Inferior parietal cortex (tissue), 1 donor: Measurements from ENCODE around the gene GRM8.

Source experiments
- DNase-seq: peaks from one replicate; pipeline ENCODE4 v3.0.0-alpha.2; 2016; ENCODE audit errors: extremely low spot score

Gene GRM8

DNA sequence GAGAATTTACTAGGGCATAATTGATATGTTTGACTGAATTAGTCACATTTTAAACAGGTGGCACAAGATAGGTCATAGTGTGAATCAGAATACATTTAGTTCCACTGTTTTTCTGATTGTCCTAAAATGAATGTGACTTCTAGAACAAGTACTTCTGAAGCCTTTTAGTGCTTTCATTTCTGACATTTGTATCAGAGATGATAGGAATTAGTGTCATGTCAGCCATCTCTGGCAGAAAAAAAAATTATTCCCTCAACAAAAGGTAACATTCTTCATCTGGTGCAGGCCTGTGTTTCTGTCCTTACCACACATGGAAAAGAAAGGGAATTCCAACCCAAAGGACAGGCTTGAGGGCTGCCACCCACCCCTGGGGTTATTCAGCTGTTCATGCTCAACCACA lies 21.3 kb downstream of the GRM8 start:
- DNase-seq: no peak

DNA sequence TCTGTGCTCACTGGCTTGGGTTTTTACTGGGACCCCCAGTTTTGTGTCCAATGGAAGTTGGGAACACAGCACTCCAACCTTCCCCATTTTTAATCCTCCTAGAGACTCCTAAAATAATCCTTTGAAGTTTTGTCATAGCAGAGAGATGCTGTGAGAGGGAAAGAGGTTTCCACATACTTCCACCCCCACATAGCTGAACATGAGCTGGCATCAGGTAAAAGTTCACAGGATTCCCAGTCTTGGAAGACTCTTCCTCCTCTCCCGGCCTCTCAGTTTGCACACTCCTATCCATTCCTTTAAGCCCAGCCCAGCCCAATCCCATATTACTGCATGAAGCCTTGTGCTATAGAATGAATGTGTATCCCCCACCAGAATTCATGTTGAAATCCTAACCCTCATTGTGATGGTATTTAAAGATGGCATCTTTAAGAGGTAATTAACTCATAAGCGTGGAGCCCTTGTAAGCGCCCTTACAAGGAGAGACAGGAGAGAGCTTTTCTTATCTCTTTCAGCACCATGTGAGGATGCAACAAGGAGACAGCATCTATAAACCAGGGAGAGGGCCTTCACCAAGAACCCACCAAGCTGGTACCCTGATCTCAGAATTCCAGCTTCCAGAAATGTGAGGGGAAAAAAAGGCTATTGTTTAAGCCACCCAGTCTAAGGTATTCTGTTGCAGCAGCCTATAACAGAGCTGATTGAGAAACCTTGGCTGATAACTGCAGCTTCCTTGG lies 22.4 kb downstream of the GRM8 start:
- no peak for DNase-seq

- no peak for DNase-seq
Observed at GRCh38 chr7:127226685-127227374, 25.9 kb downstream of the GRM8 start.

DNA sequence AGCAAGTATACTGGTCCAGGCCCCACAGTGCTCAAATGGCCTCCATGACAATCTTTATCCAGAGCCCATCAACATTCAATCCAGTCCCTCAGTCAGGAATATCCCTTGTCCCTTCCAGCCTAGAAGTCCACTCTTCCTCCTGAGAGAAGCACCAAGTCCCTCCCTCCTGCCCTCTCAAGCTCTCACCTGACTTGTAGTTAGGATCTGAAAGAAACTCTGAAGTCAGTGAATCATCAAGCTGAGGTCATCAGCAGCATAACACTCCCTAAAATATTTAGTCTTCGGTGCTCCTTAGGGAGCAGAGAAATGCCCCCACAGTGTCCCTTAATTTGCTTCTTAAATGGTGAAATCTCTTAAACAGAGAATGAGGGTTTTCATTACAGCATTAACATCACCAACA lies 31.0 kb downstream of the GRM8 start:
- no peak for DNase-seq

DNA sequence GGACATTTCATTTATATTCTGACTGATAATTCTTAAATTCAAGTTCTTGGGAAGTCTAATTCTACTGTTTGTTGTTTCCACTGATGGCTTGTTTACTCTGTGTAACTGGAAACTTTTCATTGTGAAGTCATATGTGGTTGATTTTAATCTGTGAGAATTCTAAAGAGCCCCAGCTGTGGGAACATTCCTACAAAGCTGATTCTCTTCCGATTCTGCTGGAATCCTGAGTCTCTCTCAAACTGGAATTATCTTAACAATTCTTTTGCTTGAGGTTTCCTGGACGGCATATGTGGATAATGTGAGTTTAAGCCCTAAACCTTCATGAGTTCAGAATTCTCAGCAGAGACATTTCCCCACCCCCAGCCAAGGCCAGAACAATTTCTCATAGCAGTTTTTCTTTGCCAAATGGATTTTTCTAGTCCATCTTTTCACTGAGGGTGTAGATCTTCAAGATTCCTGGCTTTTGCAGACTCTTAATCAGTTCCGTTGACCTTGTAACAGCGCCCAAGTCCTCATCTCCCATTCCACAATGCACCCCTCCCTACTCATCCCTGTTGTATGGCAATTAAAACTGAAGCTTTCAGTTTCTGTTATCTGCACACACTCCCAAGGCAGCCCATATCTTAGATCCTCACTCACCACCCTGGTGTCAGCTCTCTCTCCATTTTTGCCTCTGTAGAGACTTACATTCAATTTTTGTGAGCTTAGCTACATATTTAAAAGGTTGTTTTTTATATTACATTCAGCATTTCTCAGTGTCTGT lies 37.6 kb downstream of the GRM8 start:
- DNase-seq: no peak

DNA sequence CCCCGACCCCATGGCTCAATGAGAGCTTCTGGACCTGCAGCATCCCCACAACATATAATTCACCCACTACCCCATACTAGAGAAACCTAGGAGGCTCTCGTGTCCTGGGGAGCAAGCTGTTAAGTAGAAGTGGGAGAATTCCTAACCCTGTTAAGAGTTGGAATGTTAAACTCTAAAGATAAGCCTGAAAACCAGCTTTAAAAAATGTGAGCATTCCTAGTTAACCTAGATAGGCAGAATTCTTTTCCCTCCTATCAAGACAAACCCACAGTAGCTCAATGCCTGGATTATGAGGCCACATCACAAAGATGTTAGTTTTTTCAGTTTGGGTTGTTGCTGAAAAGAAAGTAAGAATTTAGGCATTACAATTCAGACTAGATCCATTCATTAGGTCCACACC lies 42.9 kb downstream of the GRM8 start:
- DNase-seq: no peak

GRCh38 chr7:127208860-127209259 lies 43.9 kb downstream of the GRM8 start:
- DNase-seq: no peak

DNA sequence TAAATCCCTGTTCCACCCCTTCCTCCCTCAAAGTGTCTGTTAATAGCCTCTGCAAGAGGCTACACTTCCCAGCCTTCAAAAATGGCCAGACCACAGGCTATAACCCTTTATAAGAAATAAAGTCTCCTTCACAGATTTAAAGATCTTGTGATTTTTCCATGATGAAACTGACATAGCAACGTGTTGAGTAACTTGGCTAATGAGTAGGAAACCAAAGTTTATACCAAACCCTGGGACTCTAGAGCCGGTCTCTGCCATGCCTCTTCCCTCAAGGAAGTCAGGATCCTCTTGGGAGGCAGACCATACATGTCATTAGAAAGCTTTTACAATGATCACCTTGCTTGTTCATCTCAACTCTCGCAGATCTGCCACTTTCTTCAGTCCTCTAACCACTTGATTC lies 44.4 kb downstream of the GRM8 start:
- DNase-seq: no peak

DNA sequence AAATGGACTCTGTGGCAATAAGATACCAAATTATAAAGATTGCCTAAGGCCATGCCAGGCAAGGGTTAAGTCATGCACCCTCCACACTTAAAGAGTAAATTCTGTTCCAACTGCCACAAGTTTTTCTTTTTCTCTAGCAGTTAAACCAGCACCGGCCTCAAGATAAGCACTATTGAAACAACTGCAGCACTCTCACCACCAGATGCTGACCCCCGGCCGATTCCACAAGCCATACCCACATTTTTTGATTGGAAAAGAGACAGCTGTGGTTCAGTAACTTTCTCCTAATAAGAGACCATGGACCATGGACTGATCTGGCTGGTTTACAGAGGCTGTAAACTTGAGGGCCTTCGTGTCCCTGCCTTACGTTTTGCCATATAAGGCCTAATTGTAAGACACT lies 44.9 kb downstream of the GRM8 start:
- DNase-seq: no peak

GRCh38 chr7:127207230-127207629 lies 45.5 kb downstream of the GRM8 start:
- no peak for DNase-seq

GRCh38 chr7:127194571-127194970 lies 58.2 kb downstream of the GRM8 start:
- DNase-seq: no peak

GRCh38 chr7:127189886-127190285 lies 62.9 kb downstream of the GRM8 start:
- DNase-seq: peak; percentile 20

- peak; percentile 26 for DNase-seq
Observed at GRCh38 chr7:127189074-127189473, 63.7 kb downstream of the GRM8 start.

DNA sequence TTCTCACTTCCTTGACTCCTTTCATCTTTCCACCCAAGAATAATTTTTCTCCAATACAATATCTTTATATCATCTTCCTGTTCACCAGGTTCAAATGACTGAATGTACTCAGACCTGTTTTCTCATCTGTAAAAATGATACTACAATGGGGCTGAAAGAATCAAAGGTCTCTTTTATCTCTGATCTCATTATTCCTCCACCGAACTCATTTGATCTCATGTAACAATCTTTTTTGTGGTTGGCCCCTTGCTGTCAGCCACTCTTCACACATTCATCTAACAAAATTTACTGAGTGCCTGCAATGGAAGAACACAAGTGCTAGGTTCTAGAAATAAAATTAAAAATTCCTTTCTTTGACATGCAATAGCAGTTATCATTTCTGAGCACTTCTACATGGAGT lies 65.0 kb downstream of the GRM8 start:
- DNase-seq: no peak

DNA sequence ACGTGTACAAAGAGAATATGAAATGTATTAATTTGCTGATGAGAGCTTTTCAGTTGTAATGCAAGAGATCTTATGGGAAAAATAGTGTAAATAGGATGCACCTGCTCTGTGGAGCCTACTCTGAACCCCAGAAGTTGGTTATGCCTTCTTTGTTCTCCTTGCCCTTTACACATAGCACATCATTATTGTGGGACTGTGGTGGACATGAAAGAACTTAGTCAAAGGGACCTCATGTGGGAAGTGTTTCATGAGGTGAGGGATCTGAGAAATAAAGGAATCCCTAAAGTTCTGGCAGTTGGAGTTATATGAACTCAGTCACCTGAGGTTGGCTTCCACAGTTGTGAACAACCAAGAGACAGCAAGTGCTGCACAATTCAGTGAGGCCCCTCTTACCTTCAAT lies 66.1 kb downstream of the GRM8 start:
- DNase-seq: no peak

DNA sequence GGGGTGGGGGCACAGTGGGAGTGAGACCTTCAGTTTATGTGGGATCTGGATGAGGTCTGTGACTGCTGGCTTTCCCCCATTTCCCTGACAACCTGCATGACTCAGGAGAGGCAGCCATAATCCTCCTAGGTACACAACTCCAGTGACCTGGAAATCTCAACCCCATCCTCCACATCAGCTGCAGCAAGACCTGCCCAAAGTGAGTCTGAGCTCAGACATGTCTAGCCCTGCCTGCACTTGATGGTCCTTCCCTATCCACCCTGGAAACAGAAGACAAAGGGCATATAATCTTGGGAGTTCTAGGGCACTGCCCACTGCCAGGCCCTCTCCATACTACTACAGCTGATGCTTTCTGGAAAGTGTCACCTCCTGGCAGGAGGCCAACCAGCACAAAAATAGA lies 75.6 kb downstream of the GRM8 start:
- no peak for DNase-seq

- DNase-seq: no peak
Observed at GRCh38 chr7:127162366-127162765, 90.4 kb downstream of the GRM8 start.

GRCh38 chr7:127158659-127159058 lies 94.1 kb downstream of the GRM8 start:
- no peak for DNase-seq

GRCh38 chr7:127154958-127155357 lies 97.8 kb downstream of the GRM8 start:
- no peak for DNase-seq

DNA sequence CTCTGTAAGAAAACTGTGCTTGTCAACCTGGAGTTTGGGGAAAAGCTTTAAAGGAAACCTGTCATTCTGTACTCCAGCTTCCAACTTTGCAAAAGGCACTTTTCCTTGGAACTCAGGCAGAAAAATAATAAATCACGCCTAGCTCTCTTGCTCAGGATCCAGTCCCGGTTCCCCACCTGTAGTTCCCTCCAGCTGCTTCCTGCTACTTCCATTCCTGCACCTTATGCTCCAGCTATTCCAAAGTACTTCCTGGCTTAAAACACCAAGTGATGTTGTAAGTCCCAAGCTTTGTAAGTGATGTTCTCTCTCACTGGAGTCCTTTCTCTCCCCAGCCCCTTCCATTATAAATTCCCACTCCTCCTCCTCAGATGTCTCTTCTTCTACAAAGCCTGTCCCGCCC lies 98.6 kb downstream of the GRM8 start:
- no peak for DNase-seq

DNA sequence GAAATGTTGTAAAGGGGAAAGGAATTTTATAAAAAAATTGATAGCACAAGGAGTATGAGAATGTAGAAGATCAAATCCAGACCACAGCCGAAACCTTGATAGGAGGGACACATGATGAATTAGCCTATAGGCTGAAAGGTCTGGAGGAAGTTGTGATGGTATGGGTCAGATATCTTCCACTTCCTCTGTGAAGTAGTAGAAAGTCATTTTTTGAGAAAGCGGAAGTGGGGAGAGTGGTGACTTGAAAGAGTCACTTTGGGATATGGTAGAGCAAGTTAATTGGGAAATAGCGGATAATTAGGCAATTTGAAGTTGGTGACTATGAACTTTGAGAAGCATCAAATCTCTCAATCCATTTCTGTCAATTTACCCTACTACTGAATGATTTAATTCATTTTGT lies 99.4 kb downstream of the GRM8 start:
- DNase-seq: no peak

GRCh38 chr7:127152423-127152822 lies 100.3 kb downstream of the GRM8 start:
- DNase-seq: no peak

GRCh38 chr7:127151379-127151778 lies 101.4 kb downstream of the GRM8 start:
- DNase-seq: no peak
